B cell (primary cell): ENCODE measurements around the gene KRT38. TPM values are rescaled to one million over a fixed set of nuclear protein-coding genes. Genes with fewer than 3 reads are reported as not detected.

Experiments
- ATAC-seq: fragments of 200-7000 bp; cut with Tn5 transposase; one replicate; pipeline ENCODE4 v1.10.0; 2021; ENCODE audit warnings: low read depth, mild to moderate bottlenecking, moderate number of reproducible peaks, moderate library complexity
- CTCF ChIA-PET: fragments of 350-600 bp; sonication (Branson Sonifier 250); formaldehyde crosslinking; loops from one replicate; lab custom pipeline; 2021; ENCODE audit warnings: antibody characterized with exemption, inconsistent platforms; lab: Charles Lee
- POLR2A ChIA-PET: fragments of 350-600 bp; sonication (Branson Sonifier 250); formaldehyde crosslinking; loops from one replicate; lab custom pipeline; 2021; ENCODE audit warnings: antibody characterized with exemption; lab: Charles Lee
- DNase-seq: peaks from one replicate; pipeline ENCODE4 v3.0.0; 2013
- H2AFZ ChIP-seq: 2 replicates; pipeline ENCODE4 v1.6.1; 2012; ENCODE audit warnings: mild to moderate bottlenecking, low read depth, low read length; ENCODE audit not compliant: insufficient read depth, poor library complexity, severe bottlenecking
- H3K27ac ChIP-seq, 2 donors: 1 replicate in 1 of 2; 2 replicates in 1 of 2; pipeline ENCODE4 v1.5.1; 2012 to 2013; ENCODE audit warnings: low read length in 2 of 2, mild to moderate bottlenecking in 2 of 2, moderate library complexity in 1 of 2
- H3K27me3 ChIP-seq, 4 experiments: fragments of 200-600 bp in 1 of 4; sonication (generic) in 1 of 4; replicated peaks in 1 of 4; 1 replicate in 2 of 4; 2 replicates in 2 of 4; pipeline versions ENCODE4 v1.6.1 to v1.7.0; 2013 to 2016; ENCODE audit warnings: low read length in 3 of 4, mild to moderate bottlenecking in 2 of 4, mixed read lengths in 1 of 4, moderate library complexity in 1 of 4; ENCODE audit not compliant: insufficient read depth in 4 of 4, control insufficient read depth in 3 of 4; ENCODE audit errors: control extremely low read depth in 1 of 4
- H3K36me3 ChIP-seq, 2 experiments: replicated peaks in 1 of 2; 1 replicate in 1 of 2; 2 replicates in 1 of 2; pipeline versions ENCODE4 v1.6.1 to v1.7.1; 2013; ENCODE audit warnings: low read length in 1 of 2; ENCODE audit not compliant: insufficient read depth in 2 of 2, control insufficient read depth in 1 of 2; ENCODE audit errors: control extremely low read depth in 1 of 2, extremely low read depth in 1 of 2
- H3K4me1 ChIP-seq, 2 donors: fragments of 200-600 bp in 1 of 2; sonication (generic) in 1 of 2; 1 replicate in 1 of 2; 2 replicates in 1 of 2; pipeline versions ENCODE4 v1.5.1 to v1.6.1; 2013 to 2017; ENCODE audit warnings: low read length in 2 of 2; ENCODE audit not compliant: control insufficient read depth in 2 of 2, insufficient read depth in 2 of 2
- H3K4me2 ChIP-seq: replicated peaks from 2 replicates; pipeline ENCODE3; 2012; ENCODE audit warnings: mild to moderate bottlenecking, low read depth, low read length; ENCODE audit not compliant: poor library complexity, severe bottlenecking
- H3K4me3 ChIP-seq, 5 experiments: fragments of 200-600 bp in 1 of 5; sonication (generic) in 1 of 5; 1 replicate in 3 of 5; 2 replicates in 2 of 5; pipeline versions ENCODE4 v1.5.1 to v1.7.0; 2011 to 2016; ENCODE audit warnings: low read length in 4 of 5, mild to moderate bottlenecking in 4 of 5, low read depth in 2 of 5, control low read depth in 1 of 5, moderate library complexity in 1 of 5; ENCODE audit not compliant: insufficient read depth in 1 of 5; ENCODE audit errors: control extremely low read depth in 1 of 5, extremely low read depth in 1 of 5
- H3K79me2 ChIP-seq: fragments of 200-600 bp; sonication (generic); one replicate; pipeline ENCODE4 v1.6.0; 2016; ENCODE audit warnings: low read length; ENCODE audit not compliant: control insufficient read depth, insufficient read depth
- H3K9ac ChIP-seq: fragments of 200-600 bp; sonication (generic); 2 replicates; pipeline ENCODE4 v1.6.1; 2017; ENCODE audit warnings: mild to moderate bottlenecking, low read length, moderate library complexity
- H3K9me3 ChIP-seq, 3 donors: one replicate each; pipeline versions ENCODE4 v1.6.1 to v1.7.1; 2013; ENCODE audit warnings: low read length in 2 of 3; ENCODE audit not compliant: control insufficient read depth in 2 of 3, insufficient read depth in 1 of 3; ENCODE audit errors: control extremely low read depth in 1 of 3
- H4K20me1 ChIP-seq: 2 replicates; pipeline ENCODE4 v1.6.0; 2012; ENCODE audit warnings: mild to moderate bottlenecking, low read length; ENCODE audit not compliant: insufficient read depth, control insufficient read depth, poor library complexity, severe bottlenecking
- H3K27ac Mint-ChIP-seq: one replicate; pipeline ENCODE4 v1.8.0; 2021; ENCODE audit warnings: mixed read lengths
- H3K27me3 Mint-ChIP-seq: one replicate; pipeline ENCODE4 v1.8.0; 2021; ENCODE audit warnings: mixed read lengths
- H3K4me1 Mint-ChIP-seq: one replicate; pipeline ENCODE4 v1.8.0; 2021; ENCODE audit warnings: mixed read lengths
- H3K4me3 Mint-ChIP-seq: one replicate; pipeline ENCODE4 v1.8.0; 2021; ENCODE audit warnings: mixed read lengths
- H3K9me3 Mint-ChIP-seq: one replicate; pipeline ENCODE4 v1.8.0; 2022; ENCODE audit warnings: mixed read lengths; ENCODE audit not compliant: insufficient read depth
- CTCF ChIP-seq: fragments of 200-600 bp; IDR thresholded peaks from one replicate; pipeline ENCODE4 v1.8.0; 2022; ENCODE audit warnings: antibody characterized with exemption, mild to moderate bottlenecking
- EZH2 ChIP-seq: IDR thresholded peaks from 2 replicates; pipeline ENCODE4 v1.6.1; 2012; ENCODE audit warnings: borderline replicate concordance, low read depth, mild to moderate bottlenecking, moderate library complexity, low read length; ENCODE audit not compliant: insufficient read depth, poor library complexity, severe bottlenecking
- WGBS: methylation state at CpG from one replicate; pipeline ENCODE4 v1.1.5; 2013; ENCODE audit warnings: missing lambda C conversion rate; ENCODE audit not compliant: insufficient coverage; 5-methylcytosine and 5-hydroxymethylcytosine counted together
- intact Hi-C: fragments of 100-400 bp; cut with micrococcal nuclease; formaldehyde crosslinking; loops from one replicate; pipeline ENCODE4 v1.10.0; 2022
- polyA plus RNA-seq: library from polyadenylated mRNA; depleted of rRNA; stranded (reverse); fragments of >200 nt; gene quantifications from 2 replicates; pipeline ENCODE4 v1.2.3, GENCODE V29; 2012
- total RNA-seq, 2 donors: library from RNA; stranded (reverse); fragments of 120-200 nt in 1 of 2; gene quantifications; 1 replicate in 1 of 2; 2 replicates in 1 of 2; pipeline versions ENCODE4 v1.2.3 to v1.2.4, GENCODE V29; 2013 to 2022

Gene KRT38
- total and polyA plus RNA-seq, 2 donors (not counting 1 experiment from before 2014, with no cell fraction given), result not detected

- POLR2A ChIA-PET, result no interaction called here
- no peak overlapping the region for H3K4me3 Mint-ChIP-seq
Observed at GRCh38 chr17:41452281-41452680, 11.5 kb upstream of the KRT38 start.

More at GRCh38 chr17:41452281-41452680, 11.5 kb upstream of the KRT38 start:
- no peaks in the 10 kb centered on the region for H3K9me3 Mint-ChIP-seq
- Histone ChIP-seq H3K27me3 (peaks cover 0 to 12% (median 2%) of the 10 kb centered on the region in 4 experiments), H3K27ac (no peak overlapping the region), H3K9ac (no peak overlapping the region), H3K36me3 (no peaks in the 10 kb centered on the region), H4K20me1 (no peaks in the 10 kb centered on the region), H3K79me2 (no peaks in the 10 kb centered on the region), H3K9me3 (peaks cover 0 to 3% (median 0%) of the 10 kb centered on the region in 3 donors), H2AFZ (no peak overlapping the region), H3K4me2 (no peak overlapping the region), H3K4me3 (no peak overlapping the region), H3K4me1 (no peaks in the 10 kb centered on the region)
- DNase-seq (no peak), ATAC-seq (no peak)
- peaks cover 33% of the 10 kb centered on the region for H3K27me3 Mint-ChIP-seq
- TF ChIP-seq CTCF (no peak), EZH2 (no peak)
- no peak overlapping the region for H3K27ac Mint-ChIP-seq
- WGBS, result 20% methylated on average over 1 of the region's 4 CpGs
- intact Hi-C loops, result no loop called here
- no peaks in the 10 kb centered on the region for H3K4me1 Mint-ChIP-seq
- CTCF ChIA-PET, result interaction anchor here (1.2 kb wide), 1 partner anchor 9 kb away, joined by 4 read pairs; no protein-coding TSS in a partner anchor
